ENCODE results near the gene MGP.

Gene MGP

DNA sequence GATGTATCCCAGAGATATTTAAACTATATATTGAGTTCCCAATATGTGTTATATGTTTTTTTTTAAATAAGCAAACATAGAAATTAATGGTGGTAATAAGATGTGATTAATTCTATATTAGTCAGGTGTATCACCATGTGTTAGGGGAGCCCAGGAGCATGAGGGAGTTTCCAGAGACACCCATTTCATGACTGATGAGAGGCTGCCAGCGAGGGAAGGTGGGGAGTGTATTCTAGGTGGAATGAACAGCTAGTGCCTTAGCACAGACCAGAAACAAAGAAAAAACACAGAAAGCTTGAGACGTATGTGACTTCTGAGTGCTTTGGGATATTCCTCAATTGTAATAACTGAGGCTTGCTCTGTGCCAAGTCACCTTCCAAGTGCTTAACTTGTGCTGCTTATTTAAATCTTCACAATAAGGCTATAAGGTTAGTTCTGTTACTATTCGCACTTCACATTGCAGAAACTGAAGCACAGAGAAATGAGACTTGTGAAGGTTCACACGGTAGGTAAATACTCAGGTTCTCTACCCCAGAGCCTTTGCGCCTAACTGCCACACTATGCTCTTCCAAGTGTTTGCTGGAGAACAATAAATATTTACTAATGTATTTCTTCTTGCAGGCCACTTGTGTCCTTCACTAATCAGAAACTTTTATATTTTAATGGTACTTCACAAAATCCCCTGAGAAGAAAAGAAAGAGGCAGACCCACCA lies 17.9 kb upstream of the MGP start:
- no peak for DNase-seq (ENCODE audit: low read depth in 4 of 4, low spot score in 1 of 4)

DNA sequence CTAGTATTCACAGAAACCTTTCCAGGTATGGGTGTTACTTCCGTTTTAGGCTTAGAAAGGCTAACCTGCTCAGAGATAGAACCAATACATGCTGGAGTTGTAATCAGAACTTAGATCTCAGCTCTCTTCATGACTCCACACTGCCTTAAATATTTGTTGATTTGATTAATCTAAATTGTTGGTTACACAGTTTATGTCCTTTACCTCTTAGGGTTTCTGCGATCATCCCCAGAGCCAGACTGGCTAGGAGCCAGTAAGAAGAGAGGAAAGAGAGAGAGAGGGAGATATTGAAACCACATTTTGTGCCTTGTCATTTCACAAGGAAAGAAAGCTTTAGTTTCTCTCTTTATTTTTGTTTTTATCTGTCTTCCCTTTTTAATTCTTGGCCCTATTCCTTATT lies 16.8 kb upstream of the MGP start:
- DNase-seq (ENCODE audit: low read depth in 4 of 4, low spot score in 1 of 4) = no peak

DNA sequence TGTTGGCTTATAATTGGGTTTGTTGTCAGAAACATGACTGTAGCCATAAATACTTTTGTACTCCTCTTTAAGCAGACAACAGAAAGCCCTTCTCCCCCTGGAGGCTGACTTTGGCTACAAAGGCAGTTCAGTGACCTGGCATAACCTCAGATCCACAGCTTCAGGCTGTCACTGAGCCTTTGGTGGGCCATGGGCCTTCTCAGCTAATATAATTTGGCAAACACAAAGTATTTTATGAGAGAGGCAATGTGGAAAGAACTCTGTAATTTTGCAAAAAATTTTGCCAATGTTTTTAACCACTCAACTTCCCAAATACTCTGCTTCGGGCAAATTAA lies 15.5 kb upstream of the MGP start:
- no peak for DNase-seq (ENCODE audit: low read depth in 4 of 4, low spot score in 1 of 4)

DNA sequence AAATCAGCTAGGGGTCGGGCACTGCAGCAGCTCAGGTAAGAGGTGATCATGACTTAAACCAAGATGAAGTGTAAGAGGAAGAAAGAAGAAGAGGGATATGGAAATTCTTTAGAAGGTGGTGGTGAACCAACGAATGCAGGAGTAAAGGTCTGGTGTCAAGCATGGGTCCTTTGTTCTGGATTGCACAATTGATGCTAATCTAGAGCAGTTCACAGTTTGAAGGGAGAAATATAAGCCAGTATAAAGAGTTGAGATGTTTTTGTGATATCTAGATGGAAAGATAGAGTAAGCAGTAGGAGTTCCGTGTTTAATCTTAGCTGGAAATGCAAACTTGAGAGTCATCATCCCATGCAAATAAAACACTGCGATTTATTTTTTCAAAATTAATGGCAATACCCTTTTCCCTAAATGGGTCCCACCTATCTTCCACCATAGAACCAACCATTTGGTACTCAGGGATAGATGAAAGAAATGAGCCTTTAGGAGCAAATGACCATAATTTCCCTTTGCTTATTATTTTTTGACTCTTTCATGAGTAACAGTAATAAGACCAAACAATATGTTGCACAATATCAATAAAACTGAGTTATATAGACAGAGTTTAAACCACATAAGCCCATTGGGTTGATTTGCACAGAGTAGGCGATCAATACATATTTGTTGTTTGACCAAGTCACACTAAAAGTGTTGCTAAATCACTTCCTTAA lies 15.0 kb upstream of the MGP start:
- no peak for DNase-seq (ENCODE audit: low read depth in 4 of 4, low spot score in 1 of 4)

DNA sequence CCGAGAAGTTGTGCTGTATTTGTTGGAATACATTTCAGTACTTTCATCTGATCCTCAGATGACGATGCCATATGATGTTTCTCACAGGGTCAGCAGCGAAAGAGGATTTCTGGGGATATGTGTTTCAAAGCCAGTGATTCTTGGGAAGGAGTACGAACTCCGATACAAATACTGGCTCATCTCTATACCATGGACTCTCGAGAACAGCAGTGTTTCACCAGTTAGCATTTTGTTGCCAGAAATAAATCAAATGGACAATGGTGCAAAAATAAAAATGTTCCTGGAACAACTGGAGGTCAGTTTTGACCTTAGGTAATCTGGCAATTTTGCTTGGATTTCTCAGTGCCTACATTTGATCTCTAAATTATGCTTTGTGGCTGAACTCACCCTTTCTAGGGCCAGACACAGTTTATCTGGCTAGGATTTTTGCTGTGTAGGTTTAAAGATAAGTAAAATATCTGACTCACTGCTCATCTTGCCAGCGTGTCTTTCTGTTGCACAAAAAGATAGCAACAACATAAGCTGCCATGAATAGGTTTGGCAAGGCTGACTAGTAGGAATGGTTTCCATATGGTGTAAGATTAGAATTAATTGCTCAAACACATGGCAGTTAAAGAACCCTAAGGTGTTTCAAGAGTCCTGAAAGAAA lies 11.0 kb upstream of the MGP start:
- DNase-seq (ENCODE audit: low read depth in 4 of 4, low spot score in 1 of 4) = no peak

DNA sequence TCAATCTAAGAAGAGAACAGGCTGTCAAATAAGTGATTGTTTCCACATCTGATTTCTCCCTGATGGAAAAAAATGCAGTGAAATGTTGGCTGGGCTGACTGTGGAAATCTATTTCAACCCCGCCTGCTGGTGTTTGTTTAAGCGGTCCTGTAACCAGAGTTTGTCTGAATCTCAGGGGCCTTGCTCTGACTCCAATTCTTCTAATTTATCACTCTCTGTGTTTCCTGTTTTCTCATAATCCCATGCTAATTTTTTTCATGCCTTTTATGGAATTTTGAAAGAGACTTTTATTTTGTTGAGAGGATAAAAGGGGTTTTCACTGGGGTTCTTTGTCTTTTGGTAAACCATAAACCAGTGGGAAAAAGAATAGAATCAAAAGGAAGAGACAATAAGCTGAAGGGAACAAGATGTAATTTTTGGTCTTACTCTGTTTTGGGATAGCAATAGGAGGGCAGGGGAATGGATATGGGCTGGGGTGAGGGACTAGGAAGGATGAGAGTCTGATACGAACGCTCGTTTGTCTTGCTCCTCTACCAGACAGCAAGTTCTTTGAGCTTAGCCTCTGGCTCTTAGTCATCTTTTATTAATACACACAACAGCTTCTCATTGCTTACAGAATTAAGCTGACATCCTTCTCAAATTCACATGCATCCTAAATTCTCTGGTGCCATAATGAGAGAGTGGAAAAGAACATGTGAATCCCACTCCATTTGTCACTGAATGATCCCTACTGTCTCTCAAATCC lies 8.0 kb upstream of the MGP start:
- DNase-seq (ENCODE audit: low read depth in 4 of 4, low spot score in 1 of 4) = no peak

DNA sequence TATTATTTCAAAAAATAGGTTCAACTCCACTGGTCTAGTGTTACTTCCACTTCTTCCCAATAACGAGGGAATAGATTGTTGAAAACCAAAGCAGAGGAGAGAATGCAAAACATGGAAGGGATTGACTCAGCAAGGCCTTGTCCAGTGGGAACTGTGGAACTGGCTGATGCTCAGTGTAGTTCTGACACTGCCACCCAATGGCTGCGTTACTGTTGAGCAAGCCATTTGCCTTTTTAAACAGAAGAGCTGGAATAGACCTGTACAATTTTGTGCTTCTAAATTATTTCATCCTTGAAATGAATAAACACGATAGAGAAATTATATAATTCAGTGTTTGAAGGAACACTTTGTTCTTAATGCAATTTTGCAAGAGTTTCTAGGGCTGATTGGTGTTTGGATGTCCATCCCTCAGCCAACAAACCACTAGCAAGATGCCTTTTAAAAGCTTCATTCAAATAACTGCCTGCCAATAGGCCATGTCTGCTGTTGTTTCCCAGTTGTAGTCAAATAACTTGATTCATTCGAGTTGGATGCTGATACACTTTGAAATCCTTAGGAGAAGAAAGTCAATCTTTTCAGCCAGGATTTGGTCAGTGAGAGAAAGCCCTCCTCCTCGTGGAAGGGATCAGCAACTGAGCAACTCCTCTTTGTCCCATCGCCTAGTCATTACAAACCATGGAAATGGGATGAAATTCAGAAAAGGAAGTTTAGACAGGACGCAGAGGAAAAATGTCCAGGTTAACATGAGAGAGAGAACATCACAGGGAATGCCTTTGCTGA lies 7.3 kb upstream of the MGP start:
- DNase-seq (ENCODE audit: low read depth in 4 of 4, low spot score in 1 of 4) = no peak

DNA sequence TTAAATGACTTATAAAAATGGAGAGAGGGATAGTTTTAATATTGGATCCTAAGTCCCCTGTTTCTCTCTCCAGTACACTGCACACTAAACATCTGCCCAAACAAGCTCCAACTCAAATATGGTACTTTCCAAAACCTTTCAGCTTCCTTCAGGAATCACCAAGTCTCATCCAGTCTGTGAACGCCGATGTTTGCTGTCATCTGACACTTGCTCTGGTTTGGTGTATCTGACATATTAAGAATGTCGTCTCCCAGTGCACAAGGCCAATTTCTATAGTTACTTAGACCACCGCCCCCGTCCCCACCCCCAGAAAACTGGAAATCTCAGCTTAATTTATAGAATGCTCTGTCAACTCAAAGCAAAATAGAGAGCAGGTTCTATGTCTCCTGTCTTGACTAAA lies 5.0 kb upstream of the MGP start:
- no peak for DNase-seq (ENCODE audit: low read depth in 4 of 4, low spot score in 1 of 4)

DNA sequence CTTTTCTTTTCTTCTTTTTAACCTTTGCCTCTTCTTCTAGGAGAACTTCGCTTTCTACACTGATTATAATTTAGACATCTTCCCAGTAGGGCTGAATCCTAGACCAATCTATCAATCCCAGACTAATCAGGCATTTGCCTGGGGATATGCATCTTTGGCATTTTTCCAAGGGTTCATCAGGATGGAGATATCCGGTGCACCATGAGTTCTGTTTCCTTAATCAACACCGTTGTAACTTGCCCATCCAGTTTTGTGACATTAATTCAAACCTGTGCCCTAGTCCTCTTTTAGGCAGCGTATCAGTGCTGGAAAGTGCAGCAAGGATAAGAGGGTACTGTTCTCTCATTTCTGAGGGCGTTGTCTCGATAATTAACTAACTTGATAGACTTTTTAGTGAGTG lies 617 bp upstream of the MGP start:
- no peak for DNase-seq (ENCODE audit: low read depth in 4 of 4, low spot score in 1 of 4)

DNA sequence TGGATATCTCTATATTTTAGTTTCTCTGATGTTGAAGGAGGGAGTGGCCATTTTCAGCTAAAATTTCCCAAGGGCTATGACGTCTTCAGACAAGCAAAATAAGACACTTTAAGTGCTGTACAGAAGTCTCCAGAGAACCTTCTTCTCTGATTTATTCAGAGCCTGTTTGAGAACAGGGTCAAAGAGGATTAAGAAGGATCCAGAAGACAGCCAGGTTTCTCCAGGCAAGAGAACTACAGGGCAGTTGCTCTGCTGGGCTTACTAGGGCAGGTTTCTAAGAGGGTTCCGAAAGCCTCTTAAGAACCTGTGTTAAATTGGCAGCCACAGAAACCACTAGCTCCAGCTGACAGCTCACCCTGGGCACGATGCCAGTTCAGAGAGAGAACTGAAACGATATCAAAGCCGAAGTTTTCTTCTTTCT lies 1.2 kb downstream of the MGP start:
- DNase-seq (ENCODE audit: low read depth in 4 of 4, low spot score in 1 of 4) = peak; percentile 42 to 53 (median 44)

DNA sequence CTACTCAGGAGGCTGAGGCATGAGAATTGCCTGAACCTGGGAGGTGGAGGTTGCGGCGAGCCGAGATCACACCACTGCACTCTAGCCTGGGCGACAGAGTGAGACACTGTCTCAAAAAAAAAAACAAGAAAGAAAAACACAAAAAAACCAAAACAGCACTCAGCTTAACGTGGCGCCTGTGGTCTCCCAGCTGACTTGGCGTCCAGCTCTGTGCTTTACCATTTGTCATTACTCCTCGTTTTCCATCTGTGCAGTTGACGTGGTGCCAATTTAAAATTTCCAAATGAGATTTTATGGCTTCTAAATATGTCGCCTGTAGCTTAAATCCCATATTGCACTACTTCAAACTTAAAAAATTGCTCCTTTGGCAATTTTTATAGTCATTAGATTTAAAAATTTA lies 2.0 kb downstream of the MGP start:
- DNase-seq (ENCODE audit: low read depth in 4 of 4, low spot score in 1 of 4) = no peak

DNA sequence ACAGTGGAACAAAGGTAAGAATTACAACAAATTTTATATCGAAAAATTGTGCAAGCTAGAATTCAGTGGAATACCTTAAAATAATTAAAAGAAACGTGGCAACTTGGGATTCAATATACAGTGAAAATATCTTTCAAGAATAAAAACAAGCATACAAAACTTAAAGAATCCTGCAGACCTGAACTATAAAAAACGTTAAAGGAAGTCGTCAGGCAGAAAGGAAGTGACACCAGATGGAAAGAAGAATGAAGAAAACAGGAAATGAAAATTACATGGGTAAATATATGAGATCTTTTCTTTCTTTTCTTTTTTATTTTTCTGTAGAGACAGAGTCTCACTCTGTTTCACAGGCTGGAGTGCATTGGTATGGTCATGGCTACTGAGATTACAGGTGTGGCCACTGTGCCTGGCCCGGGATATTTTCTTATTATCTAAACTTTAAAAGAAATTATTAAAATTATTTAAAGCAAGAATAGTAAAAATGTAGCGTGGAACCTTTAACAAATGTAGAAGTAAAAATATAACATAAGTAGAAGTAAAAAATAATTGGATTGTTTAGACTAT lies 4.7 kb downstream of the MGP start:
- no peak for DNase-seq (ENCODE audit: low read depth in 4 of 4, low spot score in 1 of 4)

DNA sequence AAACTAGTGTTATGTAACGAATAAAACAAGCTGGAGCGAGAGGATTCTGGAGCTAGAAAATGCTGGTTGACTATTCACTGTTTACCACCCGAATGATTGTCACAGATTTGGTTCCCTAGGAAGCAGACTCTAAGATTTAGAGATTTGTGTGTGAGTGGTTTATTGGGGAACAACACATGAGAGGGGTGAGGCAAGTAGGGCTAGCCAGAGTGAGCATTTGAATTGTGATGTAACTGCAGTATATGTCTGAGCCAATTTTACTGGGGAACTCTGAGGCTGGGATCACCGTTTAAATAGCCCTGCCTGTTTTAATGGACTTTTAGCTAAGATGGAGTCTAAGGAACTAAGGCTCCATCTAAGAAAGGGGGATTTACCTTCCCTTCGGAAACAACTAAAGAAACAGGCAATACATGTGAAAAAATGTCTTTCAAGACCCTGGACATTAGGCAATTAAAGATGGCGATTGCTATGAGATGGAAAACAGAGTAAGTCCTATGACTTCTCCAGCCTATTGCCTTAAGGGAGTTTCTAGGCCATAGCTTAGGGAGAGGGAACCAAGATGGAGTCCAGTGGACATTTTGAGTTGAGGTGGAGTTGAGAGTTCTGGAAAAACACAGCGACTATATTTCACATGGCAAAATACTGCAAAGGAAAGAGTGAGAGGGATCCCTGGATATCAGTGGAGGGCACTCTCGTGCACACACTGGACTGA lies 6.3 kb downstream of the MGP start:
- DNase-seq (ENCODE audit: low read depth in 4 of 4, low spot score in 1 of 4) = no peak

DNA sequence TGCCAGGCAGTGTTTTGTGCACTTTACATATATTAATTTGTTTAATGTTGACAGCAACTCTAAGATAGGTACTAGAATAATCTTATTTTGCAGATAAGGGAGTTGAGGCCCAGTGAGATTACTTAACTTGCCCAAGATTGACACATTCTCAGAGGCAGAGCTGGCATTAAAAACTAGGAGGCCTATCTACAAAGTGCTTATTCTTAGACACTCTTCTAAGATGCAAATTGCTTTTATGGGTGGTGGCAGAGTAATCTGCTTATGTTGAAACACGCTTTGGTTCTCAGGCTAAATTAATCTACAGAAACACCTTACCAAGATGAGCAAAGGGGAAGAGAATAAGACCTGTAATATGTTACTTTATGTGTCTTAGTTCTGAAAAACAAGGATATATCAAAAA lies 7.2 kb downstream of the MGP start:
- no peak for DNase-seq (ENCODE audit: low read depth in 4 of 4, low spot score in 1 of 4)

DNA sequence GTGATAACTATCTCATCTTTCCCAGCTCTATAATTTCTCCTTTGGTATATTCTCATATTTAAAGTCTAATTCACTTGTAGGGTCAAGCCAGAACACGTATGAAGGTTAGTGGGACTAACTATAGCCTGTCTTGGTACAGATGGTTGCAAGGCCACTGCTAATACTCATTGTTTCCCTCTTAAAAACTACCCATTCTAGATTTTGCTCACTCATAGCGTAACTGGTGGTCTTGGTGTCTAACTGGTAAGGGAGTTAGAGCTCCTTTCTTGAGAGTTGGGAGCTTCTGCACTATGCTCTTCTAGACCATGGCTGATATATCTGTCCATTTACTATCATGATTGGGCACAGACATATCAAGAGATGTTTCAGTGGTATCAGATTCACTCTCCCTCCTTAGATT lies 8.8 kb downstream of the MGP start:
- no peak for DNase-seq (ENCODE audit: low read depth in 4 of 4, low spot score in 1 of 4)

DNA sequence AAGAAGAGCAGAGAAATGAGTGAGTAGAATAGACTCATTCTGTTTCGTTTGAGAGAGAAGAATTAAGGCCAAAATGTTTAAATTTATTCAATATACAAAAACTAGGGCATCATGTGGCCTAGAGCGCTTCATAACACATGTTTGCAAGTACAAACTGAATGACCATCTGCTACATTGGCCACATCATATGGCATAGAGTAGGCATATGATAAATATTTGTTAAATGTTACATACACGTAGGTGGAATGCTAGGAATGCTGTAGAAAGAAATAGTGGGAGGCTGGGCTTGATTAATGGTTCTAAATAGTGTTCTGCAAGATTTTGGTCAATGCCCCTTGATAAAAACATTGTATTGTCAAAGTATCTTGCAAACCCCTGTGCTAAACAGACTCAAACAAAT lies 10.8 kb downstream of the MGP start:
- DNase-seq (ENCODE audit: low read depth in 4 of 4, low spot score in 1 of 4) = no peak

DNA sequence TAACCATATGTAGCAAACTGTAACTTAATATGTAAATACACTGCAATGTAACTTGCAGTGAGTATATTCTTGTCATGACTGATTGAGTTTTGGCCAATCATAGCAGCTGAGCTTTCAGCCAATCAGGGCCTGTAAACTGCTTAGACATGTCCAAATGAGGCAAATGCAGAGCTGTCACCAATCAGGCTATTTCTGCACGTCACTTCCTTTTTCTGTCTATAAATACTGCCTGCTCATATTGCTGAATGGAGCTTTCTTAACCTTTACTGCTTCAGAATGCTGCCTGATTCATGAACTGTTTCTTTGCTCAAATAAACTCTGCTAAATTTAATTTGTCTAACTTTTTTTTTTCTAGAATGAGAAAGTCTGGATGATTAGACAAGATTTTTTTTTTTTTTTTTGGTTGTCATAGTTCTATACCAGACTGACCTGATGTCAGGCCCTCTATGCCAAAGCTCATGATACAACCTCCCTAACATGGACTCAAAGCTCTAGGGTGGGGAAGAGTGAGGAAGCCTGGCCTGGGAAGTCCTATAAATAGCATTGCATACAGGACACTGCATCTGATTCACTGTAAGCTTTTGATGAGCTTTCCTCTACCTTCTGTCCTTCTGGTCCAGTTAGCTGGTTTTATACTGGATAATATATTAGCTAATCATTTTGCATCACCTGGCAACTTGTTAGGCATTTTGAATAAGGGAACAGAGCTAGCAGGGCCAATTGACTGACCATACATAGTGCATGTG lies 12.0 kb downstream of the MGP start:
- no peak for DNase-seq (ENCODE audit: low read depth in 4 of 4, low spot score in 1 of 4)

DNA sequence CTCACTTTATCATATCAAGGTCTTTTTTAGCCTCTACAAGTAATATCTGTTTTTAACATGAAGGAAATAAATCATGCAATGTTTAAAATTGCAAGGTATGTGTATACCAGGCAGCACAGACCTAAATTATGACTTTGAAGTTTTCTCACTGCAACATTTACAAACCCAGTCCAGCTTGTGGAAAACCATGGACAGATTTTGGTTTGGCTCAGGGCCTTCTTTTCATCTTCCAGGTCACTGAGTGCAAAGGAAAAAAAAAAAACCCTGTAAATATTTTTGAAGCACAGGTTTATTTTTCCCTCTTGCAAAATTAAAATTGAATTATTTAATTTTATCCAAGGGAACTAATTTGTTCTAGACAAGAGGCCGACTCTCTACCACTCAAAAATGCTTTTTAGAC lies 13.8 kb downstream of the MGP start:
- DNase-seq (ENCODE audit: low read depth in 4 of 4, low spot score in 1 of 4) = no peak

DNA sequence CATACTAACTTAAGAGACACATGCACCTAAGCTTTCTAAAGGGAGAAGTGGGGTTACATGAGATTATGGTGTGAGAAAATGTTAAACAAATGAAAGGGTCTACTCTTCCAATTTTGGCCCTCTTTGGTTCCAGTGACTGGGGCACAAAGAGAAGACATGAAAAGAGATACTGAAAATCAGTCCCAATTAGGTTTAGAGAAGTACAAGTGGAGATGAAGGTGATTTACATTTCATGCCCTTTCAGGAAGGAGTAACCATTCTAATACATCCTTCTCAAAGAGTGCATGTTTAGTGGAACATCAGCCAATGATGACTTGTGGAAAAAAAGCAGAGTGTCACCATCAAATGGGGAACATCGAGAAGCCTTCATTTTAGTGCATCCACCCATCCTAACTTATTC lies 14.4 kb downstream of the MGP start:
- DNase-seq (ENCODE audit: low read depth in 4 of 4, low spot score in 1 of 4) = no peak

Data from stimulated activated CD4-positive, alpha-beta T cell treated with anti-CD3 and anti-CD28 coated beads, Interleukin-1b, Interleukin-23, amount 100 ng/mL, for 24 hours (primary cell).